ENCODE data around the gene FAM229B. TPM values are rescaled to one million over a fixed set of nuclear protein-coding genes. Genes with fewer than 3 reads are reported as not detected.

The FAM229B gene
- total and polyA plus RNA-seq, 9 of the 15 experiments (the other 6 are each of a cell fraction or from before 2014, with no cell fraction given): 3.3 to 17.4 (median 5.8) TPM

DNA sequence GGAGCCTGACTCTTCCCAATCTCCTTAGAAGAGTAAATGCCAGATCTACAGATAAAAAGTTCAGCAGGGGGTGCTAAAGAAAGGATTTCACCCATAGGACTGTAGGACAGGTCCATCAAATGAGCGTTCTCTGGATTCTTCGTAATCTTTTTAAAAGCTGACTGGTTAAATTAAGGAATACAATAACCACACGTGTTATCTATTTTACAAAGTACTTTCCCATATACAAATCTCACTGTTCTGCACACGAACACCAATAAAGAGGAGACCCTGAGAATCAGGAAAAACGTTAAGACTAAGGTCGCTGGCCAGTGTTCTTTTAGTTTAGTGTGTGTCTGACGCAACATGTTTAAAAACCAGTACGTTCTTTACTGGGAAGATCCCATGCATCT is 651 bp upstream of the FAM229B start:
- in situ Hi-C loops (cut with MboI) (no loop called here), intact Hi-C loops (cut with micrococcal nuclease) (loop anchor here (2.0 to 5.0 kb wide), 2 partner anchors 61 to 76 kb away; no protein-coding TSS in a partner anchor)
- Histone ChIP-seq H3K27me3 (ENCODE audit: control insufficient read depth in 2 of 2, insufficient read depth in 2 of 2, low read length in 2 of 2) (peaks cover 0 to 2% of the 10 kb centered on the region in 2 experiments; a peak in 2 of 5 replicates), H3K9me3 (replicated peaks; ENCODE audit: control insufficient read depth, insufficient read depth, low read depth, low read length) (no peaks in the 10 kb centered on the region), H3K27ac (ENCODE audit: extremely low read depth, low read depth, low read length) (peak overlapping the region; percentile 67), H3K9ac (ENCODE audit: insufficient read depth in 1 of 2, low read depth in 2 of 2, low read length in 2 of 2) (peak overlapping the region; percentile 81 to 98), H4K20me1 (replicated peaks; ENCODE audit: control insufficient read depth, insufficient read depth, low read length) (no peaks in the 10 kb centered on the region), H3K4me1 (replicated peaks in 1 of 2; ENCODE audit: control insufficient read depth in 2 of 2, insufficient read depth in 2 of 2, low read length in 2 of 2) (no peaks in the 10 kb centered on the region; a peak in 1 of 5 replicates), H3K9me1 (ENCODE audit: control insufficient read depth, insufficient read depth, low read length) (no peaks in the 10 kb centered on the region), H3K79me2 (ENCODE audit: control insufficient read depth, insufficient read depth, low read length) (peaks cover 9% of the 10 kb centered on the region; the same call in 2 of the 3 replicates), H3K4me3 (peak overlapping the region; percentile 62), H2AFZ (ENCODE audit: low read depth, low read length) (peak overlapping the region; percentile 95), H3K36me3 (ENCODE audit: control insufficient read depth, insufficient read depth, low read length) (peaks cover 30% of the 10 kb centered on the region), H3K4me2 (ENCODE audit: insufficient read depth, low read length) (peak overlapping the region; percentile 92)
- FAIRE-seq (peak; percentile 78), ATAC-seq (peak; percentile 69), DNase-seq (ENCODE audit: extremely low read depth in 1 of 4, low spot score in 3 of 4) (peak; percentile 38 to 48 (median 43))
- ChIA-PET CTCF (ENCODE audit: low intra/inter-chr PET ratio) (interaction anchor here (2.2 kb wide), 1 partner anchor 76 kb away, joined by 11 read pairs; no protein-coding TSS in a partner anchor), POLR2A (interaction anchor here (0.7 to 1.8 kb wide), 3 partner anchors 13 to 58 kb away, joined by 3 to 9 read pairs (median 3); no protein-coding TSS in a partner anchor)
- TSS peak; percentile 50 for BruUV-seq (replicated peaks)
- 1% methylated on average over 8 of the region's 8 CpGs for whole genome bisulfite sequencing (ENCODE audit: insufficient coverage, low coverage, missing lambda C conversion rate)
- TF ChIP-seq POLR2AphosphoS5 (IDR thresholded peaks at IDR 0.05; ENCODE audit: control insufficient read depth, insufficient read depth, low read depth, low read length) (no peak), ZNF212 (CRISPR knock-in tag; IDR thresholded peaks at IDR 0.05) (no peak), C11orf30 (IDR thresholded peaks at IDR 0.05; ENCODE audit: low read depth) (peak; percentile 24; the same call in 1 of the 2 replicates), GATAD2B (IDR thresholded peaks at IDR 0.05; ENCODE audit: borderline replicate concordance) (no peak), MYNN (IDR thresholded peaks at IDR 0.05) (no peak), MYNN (CRISPR knock-in tag; IDR thresholded peaks at IDR 0.05) (no peak), TFAM (CRISPR knock-in tag; conservative IDR thresholded peaks at IDR 0.05) (no peak)
- TF ChIP-seq, protein P1, sequence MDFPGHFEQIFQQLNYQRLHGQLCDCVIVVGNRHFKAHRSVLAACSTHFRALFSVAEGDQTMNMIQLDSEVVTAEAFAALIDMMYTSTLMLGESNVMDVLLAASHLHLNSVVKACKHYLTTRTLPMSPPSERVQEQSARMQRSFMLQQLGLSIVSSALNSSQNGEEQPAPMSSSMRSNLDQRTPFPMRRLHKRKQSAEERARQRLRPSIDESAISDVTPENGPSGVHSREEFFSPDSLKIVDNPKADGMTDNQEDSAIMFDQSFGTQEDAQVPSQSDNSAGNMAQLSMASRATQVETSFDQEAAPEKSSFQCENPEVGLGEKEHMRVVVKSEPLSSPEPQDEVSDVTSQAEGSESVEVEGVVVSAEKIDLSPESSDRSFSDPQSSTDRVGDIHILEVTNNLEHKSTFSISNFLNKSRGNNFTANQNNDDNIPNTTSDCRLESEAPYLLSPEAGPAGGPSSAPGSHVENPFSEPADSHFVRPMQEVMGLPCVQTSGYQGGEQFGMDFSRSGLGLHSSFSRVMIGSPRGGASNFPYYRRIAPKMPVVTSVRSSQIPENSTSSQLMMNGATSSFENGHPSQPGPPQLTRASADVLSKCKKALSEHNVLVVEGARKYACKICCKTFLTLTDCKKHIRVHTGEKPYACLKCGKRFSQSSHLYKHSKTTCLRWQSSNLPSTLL (IDR thresholded peaks at IDR 0.05): no peak
- TF ChIP-seq, protein P2, sequence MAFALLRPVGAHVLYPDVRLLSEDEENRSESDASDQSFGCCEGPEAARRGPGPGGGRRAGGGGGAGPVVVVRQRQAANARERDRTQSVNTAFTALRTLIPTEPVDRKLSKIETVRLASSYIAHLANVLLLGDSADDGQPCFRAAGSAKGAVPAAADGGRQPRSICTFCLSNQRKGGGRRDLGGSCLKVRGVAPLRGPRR (CRISPR knock-in tag; IDR thresholded peaks at IDR 0.05): no peak
- TF ChIP-seq, protein P3, sequence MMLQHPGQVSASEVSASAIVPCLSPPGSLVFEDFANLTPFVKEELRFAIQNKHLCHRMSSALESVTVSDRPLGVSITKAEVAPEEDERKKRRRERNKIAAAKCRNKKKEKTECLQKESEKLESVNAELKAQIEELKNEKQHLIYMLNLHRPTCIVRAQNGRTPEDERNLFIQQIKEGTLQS (IDR thresholded peaks at IDR 0.05): peak; percentile 68; the same call in 1 of the 2 replicates
- TF ChIP-seq, protein P3 (CRISPR knock-in tag; conservative IDR thresholded peaks at IDR 0.05): no peak
- TF ChIP-seq, protein P4, sequence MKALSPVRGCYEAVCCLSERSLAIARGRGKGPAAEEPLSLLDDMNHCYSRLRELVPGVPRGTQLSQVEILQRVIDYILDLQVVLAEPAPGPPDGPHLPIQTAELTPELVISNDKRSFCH (CRISPR knock-in tag; IDR thresholded peaks at IDR 0.05): no peak
- TF ChIP-seq, protein P4 (tag; IDR thresholded peaks at IDR 0.05): peak; percentile 40; the same call in 1 of the 2 replicates
